ENCODE data around the gene A4GALT.
"Not testable (repeated sequence)": the region's sequence is repeated elsewhere in the genome, so short reads cannot be mapped to it uniquely, and the experiment has no call there.

The A4GALT gene

GRCh38 chr22:42679691-42680090 lies 41.0 kb downstream of the A4GALT start:
- H3K4me3 ChIP-seq (ENCODE audit: low read depth, low read length) = no peak overlapping the region
- no peak for TF ChIP-seq CTCF (IDR thresholded peaks at IDR 0.05; ENCODE audit: low read depth, low read length)

- no peak for TF ChIP-seq CTCF (IDR thresholded peaks at IDR 0.05; ENCODE audit: low read depth, low read length)
- H3K4me3 ChIP-seq (ENCODE audit: low read depth, low read length) = no peak overlapping the region
Measured at GRCh38 chr22:42678894-42679293, 41.8 kb downstream of the A4GALT start.

- not testable (repeated sequence) for H3K4me3 ChIP-seq (ENCODE audit: low read depth, low read length)
Measured at GRCh38 chr22:42677936-42678335, 42.7 kb downstream of the A4GALT start.

GRCh38 chr22:42676059-42676607 lies 44.5 kb downstream of the A4GALT start:
- no peak overlapping the region for H3K4me3 ChIP-seq (ENCODE audit: low read depth, low read length)
- no peak for TF ChIP-seq CTCF (IDR thresholded peaks at IDR 0.05; ENCODE audit: low read depth, low read length)

- no peak for TF ChIP-seq CTCF (IDR thresholded peaks at IDR 0.05; ENCODE audit: low read depth, low read length)
- no peak overlapping the region for H3K4me3 ChIP-seq (ENCODE audit: low read depth, low read length)
Measured at GRCh38 chr22:42673898-42674401, 46.7 kb downstream of the A4GALT start.

- H3K4me3 ChIP-seq (ENCODE audit: low read depth, low read length) = not testable (repeated sequence)
Measured at GRCh38 chr22:42673071-42673470, 47.6 kb downstream of the A4GALT start.

GRCh38 chr22:42670921-42671709 lies 49.6 kb downstream of the A4GALT start:
- H3K4me3 ChIP-seq (ENCODE audit: low read depth, low read length) = no peak overlapping the region
- no peak for TF ChIP-seq CTCF (IDR thresholded peaks at IDR 0.05; ENCODE audit: low read depth, low read length)

GRCh38 chr22:42670046-42670445 lies 50.6 kb downstream of the A4GALT start:
- no peak for TF ChIP-seq CTCF (IDR thresholded peaks at IDR 0.05; ENCODE audit: low read depth, low read length)

GRCh38 chr22:42666393-42666792 lies 54.3 kb downstream of the A4GALT start:
- H3K4me3 ChIP-seq (ENCODE audit: low read depth, low read length) = not testable (repeated sequence)

More at GRCh38 chr22:42670046-42670445, 50.6 kb downstream of the A4GALT start:
- no peak overlapping the region for H3K4me3 ChIP-seq (ENCODE audit: low read depth, low read length)

Data from WI38 (cell line).